Right ventricle myocardium superior (tissue), 1 donor: Measurements from ENCODE around the gene ARCN1. TPM values are rescaled to one million over a fixed set of nuclear protein-coding genes. Genes with fewer than 3 reads are reported as not detected.

ENCODE experiments used
- ATAC-seq: fragments of 200-7000 bp; cut with Tn5 transposase; one replicate; pipeline ENCODE4 v1.9.1; 2020; ENCODE audit warnings: mild to moderate bottlenecking; ENCODE audit not compliant: poor library complexity
- DNase-seq: peaks from one replicate; pipeline ENCODE4 v3.0.0-alpha.2; 2020
- intact Hi-C: fragments of 100-400 bp; cut with DNase I; formaldehyde crosslinking; loops from one replicate; pipeline ENCODE4 v1.11.2; 2022
- microRNA-seq: library from miRNA; unstranded; fragments of <30 nt; microRNA quantifications from one replicate; pipeline ENCODE4 v1.2.0, GENCODE V29; 2020
- total RNA-seq: library from RNA; stranded (reverse); fragmentation: NEBNext Ultra II Directional; extraction: Animal tissue kit (Norgen Biotek cat#: 25700); gene quantifications from one replicate; pipeline ENCODE4 v1.2.1, GENCODE V29; 2021
- donor health status: DM: no; HTN: yes; CAD: no; lungs with severe emphysema.

Gene ARCN1
- total RNA-seq, 1 donor from 2014 or later, result 80.7 TPM

DNA sequence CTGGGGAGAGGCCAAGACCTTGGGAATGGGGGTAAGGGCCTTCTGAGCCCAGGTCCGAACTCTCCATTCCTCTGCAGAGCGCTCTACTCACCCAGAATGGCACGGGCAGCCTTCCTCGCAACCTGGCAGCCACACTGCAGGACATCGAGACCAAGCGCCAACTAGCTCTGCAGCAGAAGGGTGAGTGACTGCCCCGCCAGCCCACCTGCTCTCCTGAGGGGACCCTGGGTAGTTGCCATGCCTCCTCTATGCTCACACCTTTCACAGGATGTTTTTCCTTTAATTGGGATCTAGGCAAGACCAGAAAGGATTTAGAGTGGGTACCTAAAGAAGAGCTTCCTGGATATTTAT, 71.8 kb downstream of the ARCN1 start:
- DNase-seq, result no peak
- intact Hi-C loops, result no loop called here
- ATAC-seq, result no peak

GRCh38 chr11:118644496-118644895, 72.3 kb downstream of the ARCN1 start:
- intact Hi-C loops, result no loop called here
- ATAC-seq, result no peak
- DNase-seq, result no peak

GRCh38 chr11:118645066-118645715, 73.0 kb downstream of the ARCN1 start:
- intact Hi-C loops, result no loop called here
- ATAC-seq (no peak), DNase-seq (no peak)

GRCh38 chr11:118646393-118646792, 74.2 kb downstream of the ARCN1 start:
- DNase-seq (no peak), ATAC-seq (no peak)
- intact Hi-C loops, result no loop called here

DNA sequence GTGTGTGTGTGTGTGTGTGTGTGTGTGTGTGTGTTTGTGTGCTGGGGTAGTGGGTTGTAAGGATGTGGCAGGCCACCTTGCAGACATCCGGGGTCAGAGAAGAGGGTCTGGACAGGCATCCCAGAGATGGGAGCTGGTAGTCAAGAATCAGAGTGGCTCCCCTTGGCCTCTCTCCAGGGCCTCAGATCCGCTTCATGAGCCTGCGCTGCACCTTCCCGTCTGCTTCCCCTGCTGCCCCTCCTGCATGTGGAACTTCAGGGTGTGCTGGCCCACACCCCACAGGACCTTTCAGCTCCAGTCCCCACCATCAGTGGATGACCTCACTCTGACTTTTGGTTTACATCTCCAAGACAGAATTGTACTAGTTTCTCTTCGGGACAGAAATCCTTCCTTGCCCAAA, 76.1 kb downstream of the ARCN1 start:
- ATAC-seq, result no peak

GRCh38 chr11:118649941-118650340, 77.7 kb downstream of the ARCN1 start:
- ATAC-seq (no peak), DNase-seq (no peak)
- intact Hi-C loops, result no loop called here

More for the DNA sequence above, 76.1 kb downstream of the ARCN1 start:
- DNase-seq, result no peak
- intact Hi-C loops, result no loop called here

- intact Hi-C loops, result no loop called here
Observed at GRCh38 chr11:118650366-118650765, 78.2 kb downstream of the ARCN1 start.

GRCh38 chr11:118651820-118652219, 79.6 kb downstream of the ARCN1 start:
- no peak for ATAC-seq
- intact Hi-C loops, result no loop called here

More at GRCh38 chr11:118650366-118650765, 78.2 kb downstream of the ARCN1 start:
- ATAC-seq, result no peak
- DNase-seq, result no peak

More at GRCh38 chr11:118651820-118652219, 79.6 kb downstream of the ARCN1 start:
- DNase-seq, result no peak

Small RNAs within 50 kb of the gene (microRNA-seq; reads per million reads assigned to microRNA genes)
- gene MIR6716, result not detected

Other genes with a start within 250 kb of the ARCN1 start
- gene CD3D, start 229.7 kb upstream of the ARCN1 start, total RNA-seq, result 0.62 TPM
- not detected for gene CD3G, start 228.1 kb upstream of the ARCN1 start, total RNA-seq
- 33.2 TPM for gene UBE4A, start 212.8 kb upstream of the ARCN1 start, total RNA-seq
- gene ATP5MG, start 170.8 kb upstream of the ARCN1 start, total RNA-seq, result 748 TPM
- 23.6 TPM for gene KMT2A, start 135.9 kb upstream of the ARCN1 start, total RNA-seq
- 0.30 TPM for gene TTC36, start 44.9 kb upstream of the ARCN1 start, total RNA-seq
- 10.6 TPM for gene TMEM25, start 41.2 kb upstream of the ARCN1 start, total RNA-seq
- gene IFT46, start 6.5 kb upstream of the ARCN1 start, total RNA-seq, result 23.2 TPM
- gene PHLDB1, start 35.2 kb downstream of the ARCN1 start, total RNA-seq, result 102 TPM
- gene TREH, start 107.2 kb downstream of the ARCN1 start, total RNA-seq, result not detected
- gene DDX6, start 218.8 kb downstream of the ARCN1 start, total RNA-seq, result 117 TPM